SKM-1 (cell line): ENCODE data around the gene C17orf67.

ENCODE experiments used
- DNase-seq: peaks from one replicate; lab custom pipeline; 2025; ENCODE audit not compliant: unreplicated experiment; lab: John Stamatoyannopoulos, UW

C17orf67 gene

GRCh38 chr17:56809106-56809819 is 24.5 kb downstream of the C17orf67 start:
- DNase-seq, result no peak

- DNase-seq, result no peak
These were observed 25.2 kb downstream of the C17orf67 start for GRCh38 chr17:56808503-56808902.

GRCh38 chr17:56807723-56808122 is 26.0 kb downstream of the C17orf67 start:
- no peak for DNase-seq

- DNase-seq, result no peak
These were observed 26.8 kb downstream of the C17orf67 start for GRCh38 chr17:56806949-56807348.

GRCh38 chr17:56804454-56804853 is 29.3 kb downstream of the C17orf67 start:
- DNase-seq, result no peak

- DNase-seq, result no peak
These were observed 30.6 kb downstream of the C17orf67 start for GRCh38 chr17:56803071-56803470.

GRCh38 chr17:56801459-56802178 is 32.1 kb downstream of the C17orf67 start:
- no peak for DNase-seq

- no peak for DNase-seq
These were observed 34.8 kb downstream of the C17orf67 start for GRCh38 chr17:56798916-56799315.

- no peak for DNase-seq
These were observed 37.2 kb downstream of the C17orf67 start for GRCh38 chr17:56796536-56796935.

- DNase-seq, result no peak
These were observed 38.4 kb downstream of the C17orf67 start for GRCh38 chr17:56795221-56795865.

- no peak for DNase-seq
These were observed 39.8 kb downstream of the C17orf67 start for GRCh38 chr17:56793957-56794356.

GRCh38 chr17:56793531-56793930 is 40.2 kb downstream of the C17orf67 start:
- DNase-seq, result no peak

- no peak for DNase-seq
These were observed 41.5 kb downstream of the C17orf67 start for GRCh38 chr17:56792267-56792666.

- peak; percentile 94 for DNase-seq
These were observed 46.7 kb downstream of the C17orf67 start for GRCh38 chr17:56786989-56787482.

GRCh38 chr17:56785997-56786680 is 47.6 kb downstream of the C17orf67 start:
- DNase-seq, result no peak

- no peak for DNase-seq
These were observed 48.3 kb downstream of the C17orf67 start for GRCh38 chr17:56785405-56785804.

GRCh38 chr17:56782338-56782737 is 51.4 kb downstream of the C17orf67 start:
- DNase-seq, result no peak

GRCh38 chr17:56781906-56782305 is 51.8 kb downstream of the C17orf67 start:
- DNase-seq, result no peak

- peak; percentile 66 for DNase-seq
These were observed 53.6 kb downstream of the C17orf67 start for GRCh38 chr17:56779898-56780777.

GRCh38 chr17:56779322-56779721 is 54.4 kb downstream of the C17orf67 start:
- DNase-seq, result no peak
